GM20431 (cell line): ENCODE data around the gene H3-3A.

Experiments used
- in situ Hi-C: fragments of 300-500 bp; cut with MseI, MboI; formaldehyde crosslinking; loops from one replicate; pipeline ENCODE4 v1.15.0; 2020; ENCODE audit warnings: low sequenced_read_pairs; ENCODE audit not compliant: unreplicated experiment

H3-3A gene

GRCh38 chr1:226062558-226063223 lies at the start of gene H3-3A:
H3-3A (plus strand) TSS chr1:226062716; CDS start chr1:226064352, 1,636 bp downstream.
- in situ Hi-C loops, result no loop called here

- in situ Hi-C loops, result no loop called here
Measured at GRCh38 chr1:226017070-226017469, 45.4 kb upstream of the H3-3A start.

GRCh38 chr1:226019572-226019971 lies 42.9 kb upstream of the H3-3A start:
- in situ Hi-C loops, result no loop called here

- in situ Hi-C loops, result no loop called here
Measured at GRCh38 chr1:226021401-226021800, 41.1 kb upstream of the H3-3A start.

GRCh38 chr1:226021801-226022200 lies 40.7 kb upstream of the H3-3A start:
- in situ Hi-C loops, result no loop called here

GRCh38 chr1:226023735-226024134 lies 38.8 kb upstream of the H3-3A start:
- in situ Hi-C loops, result no loop called here

- in situ Hi-C loops, result no loop called here
Measured at GRCh38 chr1:226026833-226027232, 35.7 kb upstream of the H3-3A start.

- in situ Hi-C loops, result no loop called here
Measured at GRCh38 chr1:226027538-226028217, 34.8 kb upstream of the H3-3A start.

- in situ Hi-C loops, result no loop called here
Measured at GRCh38 chr1:226029093-226029496, 33.4 kb upstream of the H3-3A start.

- in situ Hi-C loops, result no loop called here
Measured at GRCh38 chr1:226029568-226030225, 32.8 kb upstream of the H3-3A start.

- in situ Hi-C loops, result no loop called here
Measured at GRCh38 chr1:226033582-226033981, 28.9 kb upstream of the H3-3A start.

GRCh38 chr1:226033991-226034390 lies 28.5 kb upstream of the H3-3A start:
- in situ Hi-C loops, result no loop called here

GRCh38 chr1:226034482-226034881 lies 28.0 kb upstream of the H3-3A start:
- in situ Hi-C loops, result no loop called here

- in situ Hi-C loops, result no loop called here
Measured at GRCh38 chr1:226035915-226036314, 26.6 kb upstream of the H3-3A start.

GRCh38 chr1:226038661-226039060 lies 23.9 kb upstream of the H3-3A start:
- in situ Hi-C loops, result no loop called here

- in situ Hi-C loops, result no loop called here
Measured at GRCh38 chr1:226041419-226041818, 21.1 kb upstream of the H3-3A start.

- in situ Hi-C loops, result no loop called here
Measured at GRCh38 chr1:226044514-226045101, 17.9 kb upstream of the H3-3A start.

GRCh38 chr1:226046240-226046639 lies 16.3 kb upstream of the H3-3A start:
- in situ Hi-C loops, result no loop called here

- in situ Hi-C loops, result no loop called here
Measured at GRCh38 chr1:226047495-226047894, 15.0 kb upstream of the H3-3A start.

- in situ Hi-C loops, result no loop called here
Measured at GRCh38 chr1:226048886-226049285, 13.6 kb upstream of the H3-3A start.

GRCh38 chr1:226050133-226050532 lies 12.4 kb upstream of the H3-3A start:
- in situ Hi-C loops, result no loop called here
